B cell (primary cell): ENCODE data around the gene SLC35F3. TPM values are rescaled to one million over a fixed set of nuclear protein-coding genes. Genes with fewer than 3 reads are reported as not detected.

Experiments
- ATAC-seq: fragments of 200-7000 bp; cut with Tn5 transposase; one replicate; pipeline ENCODE4 v1.10.0; 2021; ENCODE audit warnings: low read depth, mild to moderate bottlenecking, moderate number of reproducible peaks, moderate library complexity
- CTCF ChIA-PET: fragments of 350-600 bp; sonication (Branson Sonifier 250); formaldehyde crosslinking; loops from one replicate; lab custom pipeline; 2021; ENCODE audit warnings: antibody characterized with exemption, inconsistent platforms; lab: Charles Lee
- POLR2A ChIA-PET: fragments of 350-600 bp; sonication (Branson Sonifier 250); formaldehyde crosslinking; loops from one replicate; lab custom pipeline; 2021; ENCODE audit warnings: antibody characterized with exemption; lab: Charles Lee
- DNase-seq: peaks from one replicate; pipeline ENCODE4 v3.0.0; 2013
- H2AFZ ChIP-seq: 2 replicates; pipeline ENCODE4 v1.6.1; 2012; ENCODE audit warnings: mild to moderate bottlenecking, low read depth, low read length; ENCODE audit not compliant: insufficient read depth, poor library complexity, severe bottlenecking
- H3K27ac ChIP-seq, 2 donors: 1 replicate in 1 of 2; 2 replicates in 1 of 2; pipeline ENCODE4 v1.5.1; 2012 to 2013; ENCODE audit warnings: low read length in 2 of 2, mild to moderate bottlenecking in 2 of 2, moderate library complexity in 1 of 2
- H3K27me3 ChIP-seq, 4 experiments: fragments of 200-600 bp in 1 of 4; sonication (generic) in 1 of 4; replicated peaks in 1 of 4; 1 replicate in 2 of 4; 2 replicates in 2 of 4; pipeline versions ENCODE4 v1.6.1 to v1.7.0; 2013 to 2016; ENCODE audit warnings: low read length in 3 of 4, mild to moderate bottlenecking in 2 of 4, mixed read lengths in 1 of 4, moderate library complexity in 1 of 4; ENCODE audit not compliant: insufficient read depth in 4 of 4, control insufficient read depth in 3 of 4; ENCODE audit errors: control extremely low read depth in 1 of 4
- H3K36me3 ChIP-seq, 2 experiments: replicated peaks in 1 of 2; 1 replicate in 1 of 2; 2 replicates in 1 of 2; pipeline versions ENCODE4 v1.6.1 to v1.7.1; 2013; ENCODE audit warnings: low read length in 1 of 2; ENCODE audit not compliant: insufficient read depth in 2 of 2, control insufficient read depth in 1 of 2; ENCODE audit errors: control extremely low read depth in 1 of 2, extremely low read depth in 1 of 2
- H3K4me1 ChIP-seq, 2 donors: fragments of 200-600 bp in 1 of 2; sonication (generic) in 1 of 2; 1 replicate in 1 of 2; 2 replicates in 1 of 2; pipeline versions ENCODE4 v1.5.1 to v1.6.1; 2013 to 2017; ENCODE audit warnings: low read length in 2 of 2; ENCODE audit not compliant: control insufficient read depth in 2 of 2, insufficient read depth in 2 of 2
- H3K4me2 ChIP-seq: replicated peaks from 2 replicates; pipeline ENCODE3; 2012; ENCODE audit warnings: mild to moderate bottlenecking, low read depth, low read length; ENCODE audit not compliant: poor library complexity, severe bottlenecking
- H3K4me3 ChIP-seq, 5 experiments: fragments of 200-600 bp in 1 of 5; sonication (generic) in 1 of 5; 1 replicate in 3 of 5; 2 replicates in 2 of 5; pipeline versions ENCODE4 v1.5.1 to v1.7.0; 2011 to 2016; ENCODE audit warnings: low read length in 4 of 5, mild to moderate bottlenecking in 4 of 5, low read depth in 2 of 5, control low read depth in 1 of 5, moderate library complexity in 1 of 5; ENCODE audit not compliant: insufficient read depth in 1 of 5; ENCODE audit errors: control extremely low read depth in 1 of 5, extremely low read depth in 1 of 5
- H3K79me2 ChIP-seq: fragments of 200-600 bp; sonication (generic); one replicate; pipeline ENCODE4 v1.6.0; 2016; ENCODE audit warnings: low read length; ENCODE audit not compliant: control insufficient read depth, insufficient read depth
- H3K9ac ChIP-seq: fragments of 200-600 bp; sonication (generic); 2 replicates; pipeline ENCODE4 v1.6.1; 2017; ENCODE audit warnings: mild to moderate bottlenecking, low read length, moderate library complexity
- H3K9me3 ChIP-seq, 3 donors: one replicate each; pipeline versions ENCODE4 v1.6.1 to v1.7.1; 2013; ENCODE audit warnings: low read length in 2 of 3; ENCODE audit not compliant: control insufficient read depth in 2 of 3, insufficient read depth in 1 of 3; ENCODE audit errors: control extremely low read depth in 1 of 3
- H4K20me1 ChIP-seq: 2 replicates; pipeline ENCODE4 v1.6.0; 2012; ENCODE audit warnings: mild to moderate bottlenecking, low read length; ENCODE audit not compliant: insufficient read depth, control insufficient read depth, poor library complexity, severe bottlenecking
- H3K27ac Mint-ChIP-seq: one replicate; pipeline ENCODE4 v1.8.0; 2021; ENCODE audit warnings: mixed read lengths
- H3K27me3 Mint-ChIP-seq: one replicate; pipeline ENCODE4 v1.8.0; 2021; ENCODE audit warnings: mixed read lengths
- H3K4me1 Mint-ChIP-seq: one replicate; pipeline ENCODE4 v1.8.0; 2021; ENCODE audit warnings: mixed read lengths
- H3K4me3 Mint-ChIP-seq: one replicate; pipeline ENCODE4 v1.8.0; 2021; ENCODE audit warnings: mixed read lengths
- H3K9me3 Mint-ChIP-seq: one replicate; pipeline ENCODE4 v1.8.0; 2022; ENCODE audit warnings: mixed read lengths; ENCODE audit not compliant: insufficient read depth
- CTCF ChIP-seq: fragments of 200-600 bp; IDR thresholded peaks from one replicate; pipeline ENCODE4 v1.8.0; 2022; ENCODE audit warnings: antibody characterized with exemption, mild to moderate bottlenecking
- EZH2 ChIP-seq: IDR thresholded peaks from 2 replicates; pipeline ENCODE4 v1.6.1; 2012; ENCODE audit warnings: borderline replicate concordance, low read depth, mild to moderate bottlenecking, moderate library complexity, low read length; ENCODE audit not compliant: insufficient read depth, poor library complexity, severe bottlenecking
- WGBS: methylation state at CpG from one replicate; pipeline ENCODE4 v1.1.5; 2013; ENCODE audit warnings: missing lambda C conversion rate; ENCODE audit not compliant: insufficient coverage; 5-methylcytosine and 5-hydroxymethylcytosine counted together
- intact Hi-C: fragments of 100-400 bp; cut with micrococcal nuclease; formaldehyde crosslinking; loops from one replicate; pipeline ENCODE4 v1.10.0; 2022
- polyA plus RNA-seq: library from polyadenylated mRNA; depleted of rRNA; stranded (reverse); fragments of >200 nt; gene quantifications from 2 replicates; pipeline ENCODE4 v1.2.3, GENCODE V29; 2012
- total RNA-seq, 2 donors: library from RNA; stranded (reverse); fragments of 120-200 nt in 1 of 2; gene quantifications; 1 replicate in 1 of 2; 2 replicates in 1 of 2; pipeline versions ENCODE4 v1.2.3 to v1.2.4, GENCODE V29; 2013 to 2022

SLC35F3 gene
- total and polyA plus RNA-seq, 2 donors (not counting 1 experiment from before 2014, with no cell fraction given): not detected

DNA sequence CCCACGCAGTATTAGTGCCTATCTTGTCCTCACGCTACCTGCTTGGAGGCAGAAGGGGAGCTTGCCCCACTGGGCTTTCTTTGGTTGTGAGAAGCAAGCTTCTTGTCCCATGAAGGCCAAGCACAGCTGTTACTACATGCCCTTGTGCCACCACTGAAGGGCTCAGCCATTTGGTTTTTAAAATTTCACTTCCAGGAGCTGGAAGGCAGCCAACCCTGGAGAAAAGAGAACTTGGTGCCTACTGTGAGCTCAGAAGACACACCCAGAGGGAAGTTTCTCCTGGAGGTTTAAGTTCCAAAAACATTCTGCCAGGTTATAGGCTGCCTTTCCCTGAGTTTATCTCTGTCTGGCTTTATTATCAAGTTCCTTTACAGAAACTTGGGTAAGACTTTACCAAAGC lies 187.4 kb downstream of the SLC35F3 start:
- Histone ChIP-seq H3K9ac (no peak overlapping the region), H2AFZ (no peak overlapping the region), H3K9me3 (no peaks in the 10 kb centered on the region), H3K79me2 (no peaks in the 10 kb centered on the region), H3K4me1 (no peaks in the 10 kb centered on the region), H3K4me2 (no peak overlapping the region), H3K27ac (no peak overlapping the region), H3K36me3 (no peaks in the 10 kb centered on the region), H3K27me3 (peaks cover 0 to 9% (median 0%) of the 10 kb centered on the region in 4 experiments), H4K20me1 (no peaks in the 10 kb centered on the region), H3K4me3 (no peak overlapping the region)
- H3K9me3 Mint-ChIP-seq: no peaks in the 10 kb centered on the region
- ATAC-seq (no peak), DNase-seq (no peak)
- no peak overlapping the region for H3K27ac Mint-ChIP-seq
- ChIA-PET CTCF (no interaction called here), POLR2A (no interaction called here)
- no peak overlapping the region for H3K4me3 Mint-ChIP-seq
- intact Hi-C loops: no loop called here
- 100% methylated on average over 2 of the region's 2 CpGs for WGBS
- TF ChIP-seq CTCF (no peak), EZH2 (no peak)
- H3K27me3 Mint-ChIP-seq: peaks cover 21% of the 10 kb centered on the region
- H3K4me1 Mint-ChIP-seq: no peaks in the 10 kb centered on the region

- no peaks in the 10 kb centered on the region for H3K4me1 Mint-ChIP-seq
- no peak for ATAC-seq
Measured at GRCh38 chr1:234093107-234093506, 188.6 kb downstream of the SLC35F3 start.

More at GRCh38 chr1:234093107-234093506, 188.6 kb downstream of the SLC35F3 start:
- Histone ChIP-seq H3K36me3 (no peaks in the 10 kb centered on the region), H2AFZ (no peak overlapping the region), H3K4me3 (no peak overlapping the region), H4K20me1 (no peaks in the 10 kb centered on the region), H3K9me3 (no peaks in the 10 kb centered on the region), H3K27me3 (no peaks in the 10 kb centered on the region), H3K27ac (no peak overlapping the region), H3K4me2 (no peak overlapping the region), H3K4me1 (no peaks in the 10 kb centered on the region), H3K9ac (no peak overlapping the region), H3K79me2 (no peaks in the 10 kb centered on the region)
- POLR2A ChIA-PET: no interaction called here
- intact Hi-C loops: no loop called here
- CTCF ChIA-PET: no interaction called here
- Mint-ChIP-seq H3K9me3 (no peaks in the 10 kb centered on the region), H3K27ac (no peak overlapping the region), H3K27me3 (peaks cover 16% of the 10 kb centered on the region), H3K4me3 (no peak overlapping the region)
- 90% methylated on average over 1 of the region's 1 CpG for WGBS
- DNase-seq: no peak
- no peak for TF ChIP-seq CTCF
- no peak for TF ChIP-seq EZH2
